Stimulated activated CD4-positive, alpha-beta T cell treated with anti-CD3 and anti-CD28 coated beads, Interleukin-2, amount 100 ng/mL, for 24 hours (primary cell): Measurements from ENCODE around the gene AKAP9.
"Not testable (repeated sequence)": the region's sequence is repeated elsewhere in the genome, so short reads cannot be mapped to it uniquely, and the experiment has no call there.

ENCODE experiments used
- DNase-seq, 2 donors: peaks; one replicate each; pipeline ENCODE4 v3.0.0-alpha.2; 2020

AKAP9 gene

GRCh38 chr7:92013611-92014010, 72.9 kb downstream of the AKAP9 start:
- DNase-seq, result no peak

DNA sequence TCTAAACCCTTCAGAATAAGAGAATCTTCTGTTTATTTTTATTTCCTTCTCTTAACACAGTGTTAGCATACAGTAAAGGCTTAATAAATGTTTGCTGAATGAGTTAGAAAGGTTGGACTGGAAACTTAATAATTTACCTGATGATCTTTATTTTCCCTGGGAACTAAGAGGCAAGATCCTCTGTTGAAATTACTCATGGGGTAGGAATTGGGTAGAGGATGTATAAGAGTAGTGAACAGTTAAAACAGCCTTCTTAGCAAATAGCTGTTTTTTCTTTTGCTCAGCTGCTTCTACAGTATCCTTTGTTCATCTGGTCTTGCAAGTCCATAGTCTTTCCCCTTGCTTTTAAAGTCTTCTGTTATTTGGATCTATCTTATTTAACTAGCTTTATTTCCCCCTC, 80.0 kb downstream of the AKAP9 start:
- no peak for DNase-seq

DNA sequence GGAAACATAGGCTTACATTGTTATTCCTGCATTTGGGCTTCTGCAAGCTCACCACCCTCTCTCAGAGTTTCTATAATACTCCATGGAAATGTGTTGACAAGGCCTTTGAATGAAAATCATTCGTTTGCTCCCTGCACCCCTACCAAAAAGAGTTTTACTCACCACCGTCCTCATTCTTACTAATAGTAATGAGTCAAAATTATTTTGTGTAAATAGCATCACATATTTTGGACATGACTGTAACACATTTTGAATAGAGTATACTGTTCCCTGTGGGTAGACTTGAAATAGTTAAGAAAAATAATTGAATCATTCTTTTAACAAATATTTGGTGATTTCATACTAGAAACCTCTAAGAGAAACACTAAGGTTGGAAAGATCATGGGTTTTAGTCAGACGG, 84.6 kb downstream of the AKAP9 start:
- no peak for DNase-seq

DNA sequence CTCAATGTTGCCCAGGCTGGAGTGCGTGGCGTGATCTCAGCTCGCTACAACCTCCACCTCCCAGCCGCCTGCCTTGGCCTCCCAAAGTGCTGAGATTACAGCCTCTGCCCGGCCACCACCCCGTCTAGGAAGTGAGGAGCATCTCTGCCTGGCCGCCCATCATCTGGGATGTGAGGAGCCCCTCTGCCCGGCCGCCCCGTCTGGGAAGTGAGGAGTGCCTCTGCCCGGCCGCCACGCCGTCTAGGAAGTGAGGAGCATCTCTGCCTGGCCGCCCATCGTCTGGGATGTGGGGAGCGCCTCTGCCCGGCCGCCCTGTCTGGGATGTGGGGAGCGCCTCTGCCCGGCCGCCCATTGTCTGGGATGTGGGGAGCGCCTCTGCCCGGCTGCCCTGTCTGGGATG, 86.0 kb downstream of the AKAP9 start:
- DNase-seq, result not testable (repeated sequence)

GRCh38 chr7:92027128-92027527, 86.5 kb downstream of the AKAP9 start:
- DNase-seq, result not testable (repeated sequence)

- no peak for DNase-seq
These were observed 87.6 kb downstream of the AKAP9 start for GRCh38 chr7:92028226-92028625.

DNA sequence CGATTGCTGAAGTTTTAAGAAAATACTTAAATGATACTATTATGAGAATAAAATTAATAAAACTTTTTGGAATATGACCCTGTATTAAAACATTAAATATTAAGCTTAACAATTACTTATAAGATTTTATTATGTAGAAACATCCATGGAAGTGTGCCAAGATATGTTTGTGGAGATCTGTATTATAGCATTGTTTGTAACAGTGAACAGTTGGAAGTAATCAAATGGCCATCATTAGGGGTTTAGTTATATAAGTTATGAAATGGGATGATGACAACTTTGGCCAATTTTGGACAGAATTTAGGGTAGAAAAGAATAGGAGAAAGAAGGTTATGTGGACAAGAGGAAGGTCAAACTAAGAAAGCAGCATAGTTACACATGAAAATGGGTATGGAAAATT, 88.0 kb downstream of the AKAP9 start:
- no peak for DNase-seq

- no peak for DNase-seq
These were observed 93.5 kb downstream of the AKAP9 start for GRCh38 chr7:92034116-92034515.

- no peak for DNase-seq
These were observed 94.9 kb downstream of the AKAP9 start for GRCh38 chr7:92035576-92035975.

GRCh38 chr7:92039900-92040299, 99.2 kb downstream of the AKAP9 start:
- DNase-seq, result no peak

GRCh38 chr7:92042056-92042737, 101.5 kb downstream of the AKAP9 start:
- DNase-seq, result no peak

GRCh38 chr7:92043098-92043497, 102.4 kb downstream of the AKAP9 start:
- DNase-seq, result no peak

- no peak for DNase-seq
These were observed 103.0 kb downstream of the AKAP9 start for GRCh38 chr7:92043637-92044036.

GRCh38 chr7:92044148-92044547, 103.5 kb downstream of the AKAP9 start:
- no peak for DNase-seq

DNA sequence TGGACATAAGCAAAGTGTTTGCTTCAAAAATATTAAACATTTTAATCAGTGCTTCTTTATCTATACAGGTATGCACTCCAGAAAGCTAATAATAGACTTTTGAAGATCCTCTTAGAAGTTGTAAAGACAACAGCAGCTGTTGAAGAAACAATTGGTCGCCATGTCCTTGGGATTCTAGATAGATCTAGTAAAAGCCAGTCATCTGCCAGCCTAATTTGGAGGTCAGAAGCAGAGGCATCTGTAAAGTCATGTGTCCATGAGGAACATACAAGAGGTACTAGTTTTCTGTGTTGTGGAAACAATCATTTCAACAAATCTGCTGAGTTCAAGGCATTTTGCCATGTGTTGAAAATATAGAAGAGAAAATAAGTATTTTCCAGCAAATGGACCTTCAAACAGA, 104.3 kb downstream of the AKAP9 start:
- DNase-seq, result no peak

- no peak for DNase-seq
These were observed 111.0 kb downstream of the AKAP9 start for GRCh38 chr7:92051655-92052054.

GRCh38 chr7:92052159-92052558, 111.5 kb downstream of the AKAP9 start:
- no peak for DNase-seq

DNA sequence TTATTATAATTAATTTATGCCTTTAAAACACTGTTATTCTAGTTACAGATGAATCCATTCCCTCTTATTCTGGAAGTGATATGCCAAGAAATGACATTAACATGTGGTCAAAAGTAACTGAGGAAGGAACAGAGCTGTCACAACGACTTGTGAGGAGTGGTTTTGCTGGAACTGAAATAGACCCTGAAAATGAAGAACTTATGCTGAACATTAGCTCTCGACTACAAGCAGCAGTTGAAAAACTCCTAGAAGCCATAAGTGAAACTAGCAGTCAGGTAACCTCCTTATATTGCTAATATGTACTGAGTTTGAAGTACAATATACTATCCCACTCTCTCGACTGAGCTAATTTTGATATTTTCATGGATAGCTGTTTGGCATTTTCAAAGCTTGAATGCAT, 112.0 kb downstream of the AKAP9 start:
- DNase-seq, result no peak

GRCh38 chr7:92053312-92053711, 112.7 kb downstream of the AKAP9 start:
- DNase-seq, result no peak

GRCh38 chr7:92056286-92056685, 115.6 kb downstream of the AKAP9 start:
- DNase-seq, result no peak

GRCh38 chr7:92057375-92057774, 116.7 kb downstream of the AKAP9 start:
- DNase-seq, result no peak

- DNase-seq, result no peak
These were observed 117.4 kb downstream of the AKAP9 start for GRCh38 chr7:92058040-92058439.

- DNase-seq, result no peak
These were observed 118.2 kb downstream of the AKAP9 start for GRCh38 chr7:92058899-92059298.

DNA sequence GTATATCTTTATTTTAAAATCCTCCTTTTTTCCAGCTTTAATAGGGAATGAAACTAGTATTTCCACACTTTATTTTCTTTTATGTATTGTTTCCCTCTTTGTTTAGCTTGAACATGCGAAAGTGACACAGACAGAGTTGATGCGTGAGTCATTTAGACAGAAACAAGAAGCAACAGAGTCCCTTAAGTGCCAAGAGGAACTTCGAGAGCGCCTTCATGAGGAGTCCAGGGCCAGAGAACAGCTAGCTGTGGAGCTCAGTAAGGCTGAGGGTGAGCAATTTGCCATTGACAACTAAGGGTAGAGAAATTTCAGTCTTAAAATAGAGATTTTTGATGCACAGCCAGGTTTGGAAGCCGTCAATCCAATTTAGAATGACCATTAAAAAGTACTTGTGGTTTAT, 120.5 kb downstream of the AKAP9 start:
- DNase-seq, result no peak

DNA sequence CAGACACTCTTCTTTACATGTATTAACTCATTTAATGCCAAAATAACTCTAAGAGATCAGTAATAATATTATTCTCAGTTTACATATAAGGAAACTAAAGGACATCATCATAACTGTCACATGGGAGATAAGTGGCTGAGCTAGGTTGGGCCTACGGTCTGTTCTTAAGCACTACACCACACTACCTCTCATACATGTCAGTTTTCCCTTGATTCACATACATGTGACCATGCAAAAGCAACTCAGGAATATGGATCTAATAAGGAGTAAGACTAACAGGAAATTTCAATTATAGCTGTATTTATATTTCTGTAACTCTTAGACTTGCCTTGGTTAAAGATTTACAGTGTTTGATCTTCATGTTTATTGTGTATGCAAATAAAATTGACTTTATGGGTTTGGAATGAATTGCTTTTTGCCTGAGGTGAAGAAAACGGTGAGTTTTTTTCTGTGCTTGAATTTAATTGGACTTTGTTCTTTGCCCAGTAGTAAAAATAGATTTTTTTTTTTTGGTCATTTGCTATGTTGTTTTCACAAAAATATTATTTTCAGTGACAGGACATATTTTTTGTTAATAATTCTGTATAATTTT, 123.9 kb downstream of the AKAP9 start:
- DNase-seq, result no peak
